K562 (cell line): ENCODE measurements around the gene ABCA4.

Experiments used
- CHD2 ChIP-seq: IDR thresholded peaks from 2 replicates; pipeline ENCODE4 v1.6.1; 2011; ENCODE audit warnings: low read depth, low read length
- CHD4 ChIP-seq: fragments of 200-600 bp; sonication (generic); IDR thresholded peaks from 3 replicates; pipeline ENCODE4 v1.6.1; 2012; ENCODE audit warnings: low read depth, mild to moderate bottlenecking, mixed read lengths, low read length, inconsistent platforms; ENCODE audit not compliant: insufficient read depth, insufficient replicate concordance, poor library complexity, severe bottlenecking
- EZH2 ChIP-seq: IDR thresholded peaks from 2 replicates; pipeline ENCODE4 v1.6.1; 2012; ENCODE audit warnings: low read depth, mild to moderate bottlenecking, inconsistent platforms, low read length, borderline replicate concordance
- GTF2F1 ChIP-seq: IDR thresholded peaks from 2 replicates; pipeline ENCODE4 v1.6.1; 2011; ENCODE audit warnings: low read depth, low read length, improper control_type of control experiment
- KLF10 ChIP-seq: fragments of 250-450 bp; sonication (Bioruptor Pico); IDR thresholded peaks from 2 replicates; pipeline ENCODE4 v1.6.1; 2021; ENCODE audit warnings: matching md5 sums
- NFE2 ChIP-seq: IDR thresholded peaks from 2 replicates; pipeline ENCODE4 v1.6.1; 2014; ENCODE audit warnings: antibody characterized with exemption, low read depth
- NFIX ChIP-seq: fragments of 250-450 bp; sonication (Bioruptor Pico); IDR thresholded peaks from 2 replicates; pipeline ENCODE4 v1.4.0; 2020; ENCODE audit warnings: low read depth, mild to moderate bottlenecking, moderate library complexity
- NR3C1 ChIP-seq: sonication (generic); formaldehyde crosslinking; IDR thresholded peaks from 2 replicates; pipeline ENCODE4 v1.8.1; 2022; ENCODE audit warnings: missing genetic modification reagents
- SMAD3 ChIP-seq: fragments of 450-650 bp; formaldehyde crosslinking; conservative IDR thresholded peaks from 2 replicates; pipeline ENCODE4 v1.4.0; 2020; ENCODE audit warnings: mild to moderate bottlenecking
- SP1 ChIP-seq: sonication (generic); formaldehyde crosslinking; IDR thresholded peaks from 2 replicates; pipeline ENCODE4 v1.8.1; 2022; ENCODE audit warnings: mild to moderate bottlenecking, missing genetic modification reagents
- ZNF551 ChIP-seq: fragments of 250-450 bp; sonication (Bioruptor Pico); IDR thresholded peaks from 2 replicates; pipeline ENCODE4 v1.5.0; 2021; ENCODE audit warnings: mild to moderate bottlenecking, moderate library complexity

DNA sequence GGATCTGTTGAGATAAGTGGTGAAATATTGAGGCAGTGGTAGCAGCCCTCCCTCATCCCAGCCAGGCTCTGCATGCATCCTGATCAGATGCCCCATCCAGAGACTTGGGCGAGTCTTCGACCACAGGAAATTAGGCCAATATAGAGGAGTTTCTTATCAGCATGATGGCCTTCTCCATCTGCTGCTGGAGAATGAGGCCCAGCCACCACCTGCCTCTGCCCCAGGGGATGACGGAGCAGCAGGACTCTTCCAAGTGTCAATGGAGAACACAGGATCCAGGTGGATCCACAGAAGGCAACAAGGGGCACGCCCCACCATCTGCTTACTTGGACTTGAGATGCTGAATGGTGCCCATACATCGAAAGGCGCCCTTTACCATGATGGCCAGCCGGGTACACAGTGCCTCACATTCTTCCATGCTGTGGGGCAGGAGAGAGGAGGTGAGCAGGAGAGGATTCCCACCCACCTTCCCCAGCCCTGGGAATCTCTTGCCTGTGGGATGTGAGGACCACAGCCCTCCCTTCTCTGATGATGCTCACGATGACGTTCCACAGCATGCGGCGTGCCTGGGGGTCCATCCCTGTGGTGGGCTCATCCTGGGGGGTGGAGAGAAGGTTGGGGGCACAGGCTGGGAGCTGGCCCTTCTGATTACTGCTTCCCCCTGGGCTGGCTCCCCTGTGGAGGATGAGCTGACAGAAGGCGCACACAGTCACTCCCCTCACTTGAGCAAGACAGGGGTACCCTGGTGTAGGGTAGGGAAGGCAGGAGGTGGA is 120.3 kb downstream of the ABCA4 start:
- TF ChIP-seq KLF10 (CRISPR knock-in tag) (no peak), EZH2 (no peak), ZNF551 (CRISPR knock-in tag) (no peak), CHD4 (no peak), NR3C1 (CRISPR knock-in tag) (no peak), GTF2F1 (no peak), SMAD3 (no peak), NFIX (CRISPR knock-in tag) (no peak), NFE2 (no peak), CHD2 (no peak), SP1 (CRISPR knock-in tag) (no peak)
